HK-2 (cell line): ENCODE data around the gene MAPKAP1.
A peak's percentile ranks its signal among the peaks of the same experiment; 100 is the strongest.

Source experiments
- DNase-seq: peaks from one replicate; pipeline ENCODE4 v3.0.0-alpha.2; 2018; ENCODE audit not compliant: unreplicated experiment

The MAPKAP1 gene

DNA sequence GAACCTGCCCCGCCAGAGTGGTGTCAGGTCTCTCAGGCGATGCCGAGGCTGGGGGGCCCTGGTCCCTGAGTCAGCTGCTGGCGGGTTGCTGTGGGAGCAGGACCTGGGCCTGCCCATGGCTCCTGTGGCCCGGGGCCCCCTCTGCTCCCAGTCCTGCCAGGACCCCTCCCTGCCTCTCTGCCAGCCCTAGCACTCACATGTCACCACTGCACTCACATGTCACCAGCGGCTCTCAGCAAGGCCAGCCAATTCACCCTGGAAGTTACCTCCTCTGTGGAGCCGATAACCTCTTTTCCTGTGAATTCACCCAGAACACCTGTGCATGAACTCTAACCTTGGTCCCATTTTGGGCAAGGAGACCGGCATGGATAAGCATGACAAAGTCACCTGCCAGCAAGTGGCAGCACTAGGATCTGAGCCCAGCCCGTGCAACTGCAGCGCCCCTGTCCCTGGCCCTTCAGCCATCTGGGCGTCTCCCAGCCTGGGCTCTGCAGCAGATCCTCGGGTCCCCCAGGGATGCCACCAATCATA, 275.2 kb downstream of the MAPKAP1 start:
- DNase-seq = no peak

- DNase-seq = no peak
Observed at GRCh38 chr9:125431012-125431305, 276.0 kb downstream of the MAPKAP1 start.

- no peak for DNase-seq
Observed at GRCh38 chr9:125430161-125431011, 276.6 kb downstream of the MAPKAP1 start.

- DNase-seq = no peak
Observed at GRCh38 chr9:125429476-125430160, 277.4 kb downstream of the MAPKAP1 start.

DNA sequence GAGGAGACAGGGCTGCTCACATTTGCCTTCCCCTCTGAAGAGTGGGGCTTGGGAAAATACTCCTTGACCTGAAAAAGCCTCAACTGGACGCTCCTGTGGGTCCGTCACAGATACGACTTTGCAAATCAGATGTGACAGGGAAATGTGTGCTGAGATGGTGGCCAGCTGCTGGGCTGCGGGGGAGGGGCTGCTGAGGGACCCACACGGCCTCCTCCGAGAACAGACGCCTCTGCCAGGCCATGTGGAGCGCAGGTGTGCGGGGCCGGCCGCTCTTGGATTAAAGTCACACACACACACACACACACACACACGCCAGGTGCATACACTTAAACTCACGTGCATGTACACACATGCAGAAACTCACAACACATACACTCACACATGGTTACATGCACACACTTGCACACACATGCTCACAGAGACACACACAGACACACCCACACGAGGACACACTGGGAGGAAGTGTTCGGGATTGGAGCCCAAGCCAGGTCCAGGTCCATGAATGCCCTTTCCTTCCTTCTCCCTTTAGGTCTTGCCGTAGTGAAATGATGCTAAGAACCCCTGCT, 278.0 kb downstream of the MAPKAP1 start:
- no peak for DNase-seq

DNA sequence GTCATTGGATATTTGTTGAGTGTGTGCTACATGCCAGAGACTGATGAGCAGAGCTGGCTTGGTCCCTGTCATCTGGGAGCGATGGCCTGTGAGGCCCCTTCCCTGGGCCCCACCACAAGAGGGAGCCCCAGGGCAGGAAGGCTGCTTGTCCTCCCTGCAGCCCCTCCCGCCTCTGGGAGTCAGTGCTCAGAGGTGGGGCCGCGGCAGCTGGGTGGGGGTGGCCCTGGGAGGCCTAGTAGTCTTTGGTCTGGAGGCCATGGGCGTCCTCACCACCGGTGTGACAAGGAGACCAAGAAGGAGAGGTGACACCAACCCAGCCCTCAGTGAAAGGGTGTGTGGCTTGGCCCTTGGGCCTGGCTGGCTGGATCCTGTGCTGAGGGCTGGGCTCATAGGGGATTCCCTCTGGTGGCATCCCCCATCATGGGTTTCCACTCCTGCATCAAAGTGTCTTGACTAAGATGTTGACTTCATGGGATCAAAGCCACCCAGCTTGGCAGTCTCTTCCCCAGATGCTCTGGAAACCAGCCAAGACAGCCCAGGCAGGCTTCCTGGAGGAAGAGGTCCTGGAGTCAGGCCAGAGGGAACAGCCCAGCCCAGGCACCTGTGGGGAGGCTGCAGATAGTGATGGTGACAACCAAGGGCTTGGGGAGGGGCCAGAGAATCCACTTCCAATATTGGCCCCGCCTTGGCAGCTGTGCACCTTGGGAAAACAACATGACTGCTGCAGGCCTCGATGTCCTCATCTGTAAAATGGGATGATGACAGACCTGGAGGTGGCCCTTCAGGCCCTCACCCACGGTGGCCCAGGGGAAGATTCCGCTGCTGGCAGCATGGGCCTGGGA, 278.7 kb downstream of the MAPKAP1 start:
- peak; percentile 53 for DNase-seq

- no peak for DNase-seq
Observed at GRCh38 chr9:125427556-125427955, 279.5 kb downstream of the MAPKAP1 start.

- DNase-seq = no peak
Observed at GRCh38 chr9:125426926-125427325, 280.1 kb downstream of the MAPKAP1 start.

DNA sequence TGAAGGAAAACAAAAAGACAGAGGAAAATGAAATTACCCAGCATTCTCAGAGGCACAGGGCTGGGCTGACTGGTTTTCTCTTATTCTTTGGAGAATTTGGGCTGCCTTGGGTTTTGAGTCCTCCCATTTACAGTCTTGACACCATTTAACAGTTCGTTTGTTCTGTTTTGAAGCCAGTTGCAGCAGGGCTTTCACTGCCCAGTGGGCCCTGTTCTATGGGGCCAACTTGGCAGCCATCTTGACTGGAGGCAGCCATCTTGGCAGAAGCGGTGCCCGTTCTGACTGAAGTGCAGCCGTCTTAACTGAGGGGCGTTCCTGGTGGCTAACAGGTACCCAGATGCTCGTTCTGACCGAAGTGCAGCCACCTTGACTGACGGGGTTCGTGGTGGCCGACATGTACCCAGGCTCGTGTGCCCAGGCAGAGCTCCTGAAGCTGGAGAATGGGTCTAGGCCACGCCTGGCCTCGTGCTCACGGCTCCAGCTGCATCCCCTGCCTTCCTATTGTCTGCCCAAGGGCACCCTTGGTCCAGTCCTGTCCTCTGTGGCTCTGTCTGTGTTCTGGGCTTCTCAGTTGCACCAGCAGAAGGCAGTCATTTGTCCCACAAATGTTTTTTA, 281.0 kb downstream of the MAPKAP1 start:
- DNase-seq = no peak

DNA sequence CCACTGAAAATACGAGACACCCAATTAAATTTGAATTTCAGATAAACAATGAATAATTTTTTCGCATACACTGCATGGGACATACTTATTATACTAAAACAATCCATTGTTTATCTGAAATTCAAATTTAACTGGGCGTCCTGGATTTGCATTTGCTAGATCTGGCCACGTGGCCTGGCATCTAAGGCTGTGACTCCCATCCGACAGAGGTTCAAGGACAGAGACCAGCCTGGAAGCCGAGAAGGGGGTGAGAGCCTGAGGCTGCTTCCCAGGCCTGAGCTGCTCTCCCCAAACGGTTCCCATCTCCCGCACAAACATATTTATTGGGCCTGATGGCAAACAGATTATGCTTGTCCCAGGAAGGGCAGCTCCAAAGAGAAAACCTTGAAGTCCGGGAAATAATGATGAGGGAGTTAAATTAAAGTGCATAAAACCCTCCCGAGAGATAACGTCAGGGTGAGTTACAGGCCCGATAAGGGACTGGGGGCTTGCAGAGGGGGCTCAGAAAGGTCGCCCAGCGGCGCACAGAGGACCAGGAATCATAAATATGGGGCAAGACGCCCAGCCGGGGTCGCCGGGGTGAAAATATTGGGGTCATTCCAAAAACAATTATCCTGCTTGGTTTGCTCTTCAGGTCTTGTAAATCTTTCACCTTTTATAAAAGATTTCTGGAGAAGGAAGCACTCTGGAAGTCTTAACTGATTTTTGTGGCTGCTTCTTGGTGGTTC, 281.7 kb downstream of the MAPKAP1 start:
- DNase-seq = no peak

DNA sequence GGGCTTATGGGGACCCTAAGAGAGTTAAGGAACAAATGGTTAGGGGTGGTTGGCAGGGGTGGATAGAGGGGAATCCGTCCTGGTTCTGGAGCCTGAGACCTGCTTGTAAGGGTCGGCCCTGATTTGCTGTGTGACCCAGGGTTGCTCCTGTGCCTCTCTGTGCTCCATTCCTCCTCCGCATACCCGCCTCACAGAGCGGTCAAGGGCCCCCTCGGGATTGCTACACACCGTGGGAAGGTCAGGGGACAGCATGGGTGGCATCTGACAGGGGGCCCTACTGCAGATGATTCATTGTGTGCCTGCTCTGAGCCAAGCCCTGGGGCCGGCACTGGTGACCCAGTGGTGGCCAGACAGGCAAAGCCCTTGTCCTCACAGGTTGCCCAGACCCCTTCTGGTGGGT, 283.0 kb downstream of the MAPKAP1 start:
- no peak for DNase-seq

DNA sequence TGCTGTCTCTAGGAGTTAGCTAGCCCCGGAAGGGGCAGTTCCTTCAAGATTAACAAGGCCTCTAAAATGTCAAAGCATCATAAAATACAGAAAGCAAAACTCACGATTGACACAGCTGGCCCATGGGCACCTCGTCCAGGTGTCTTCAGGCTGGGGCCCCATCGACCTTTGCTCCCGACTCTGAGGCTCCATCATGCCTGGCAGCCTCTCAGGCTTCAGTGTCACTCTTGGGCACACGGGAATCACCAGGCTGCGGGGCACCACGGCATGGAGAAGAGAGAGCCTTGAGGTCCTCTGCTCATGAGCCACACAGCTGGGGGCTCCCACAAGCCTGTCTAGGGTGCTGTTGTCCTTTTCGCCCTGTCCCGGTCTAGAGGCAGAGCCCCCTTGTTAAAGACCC, 284.2 kb downstream of the MAPKAP1 start:
- no peak for DNase-seq

- no peak for DNase-seq
Observed at GRCh38 chr9:125421591-125422181, 285.3 kb downstream of the MAPKAP1 start.

DNA sequence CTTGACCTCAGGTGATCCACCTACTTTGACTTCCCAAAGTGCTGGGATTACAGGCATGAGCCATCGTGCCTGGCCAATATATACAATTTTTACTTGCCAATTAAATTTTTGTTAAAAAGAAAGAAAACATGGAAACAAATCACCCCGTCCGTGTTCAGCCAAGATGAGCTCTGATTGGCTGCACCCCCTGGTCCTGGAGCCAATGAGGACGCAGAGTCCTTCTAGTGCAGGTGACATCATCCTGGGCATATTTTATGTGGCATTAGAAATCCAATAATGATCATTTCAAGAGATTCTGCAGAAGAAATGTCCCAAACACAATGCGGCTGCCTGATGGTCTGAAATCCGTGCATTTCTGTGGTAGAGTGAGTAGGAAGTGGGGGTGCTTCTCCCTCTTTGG, 285.8 kb downstream of the MAPKAP1 start:
- no peak for DNase-seq

GRCh38 chr9:125418404-125418803, 288.6 kb downstream of the MAPKAP1 start:
- no peak for DNase-seq

DNA sequence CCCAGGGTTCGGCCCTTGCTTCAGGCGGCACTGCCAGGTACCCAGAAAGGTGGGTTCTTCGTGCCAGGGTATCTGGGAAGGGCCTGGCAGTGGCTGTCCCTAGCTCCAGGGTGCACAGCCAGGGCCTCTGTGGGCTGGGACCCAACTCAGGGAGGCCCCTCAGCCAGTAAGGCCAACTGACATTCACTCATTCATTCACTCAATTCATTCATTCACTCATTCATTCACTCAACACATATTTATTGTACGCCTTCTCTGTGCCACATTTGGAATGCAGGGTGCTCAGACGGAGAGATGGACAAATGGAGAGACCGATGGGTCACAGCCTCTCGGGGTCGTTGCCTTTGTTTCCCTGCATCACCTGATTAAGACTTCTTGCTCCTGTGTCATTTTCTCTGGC, 290.5 kb downstream of the MAPKAP1 start:
- no peak for DNase-seq

GRCh38 chr9:125415583-125416460, 291.2 kb downstream of the MAPKAP1 start:
- DNase-seq = no peak

DNA sequence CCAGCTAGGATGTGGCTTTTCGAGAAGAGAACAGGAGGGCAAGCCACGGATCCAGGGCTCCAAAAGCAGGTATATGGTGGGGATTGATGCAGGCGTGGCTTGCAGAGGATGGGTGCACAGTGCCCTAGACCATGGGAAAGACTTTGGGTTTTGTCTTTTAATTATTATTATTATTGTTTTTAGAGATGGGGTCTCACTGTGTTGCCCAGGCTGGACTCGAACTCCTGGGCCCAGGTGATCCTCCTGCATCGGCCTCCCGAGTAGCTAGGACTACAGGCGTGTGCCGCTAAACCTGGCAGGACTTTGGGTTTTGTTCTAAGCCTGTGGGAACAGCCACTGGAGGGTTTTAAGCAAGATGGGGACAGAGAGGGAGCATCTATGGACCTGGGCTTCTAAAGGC, 293.4 kb downstream of the MAPKAP1 start:
- no peak for DNase-seq

GRCh38 chr9:125412166-125412565, 294.8 kb downstream of the MAPKAP1 start:
- no peak for DNase-seq
